ENCODE results near the gene VAV2. TPM values are rescaled to one million over a fixed set of nuclear protein-coding genes. Genes with fewer than 3 reads are reported as not detected.
A peak's percentile ranks its signal among the peaks of the same experiment; 100 is the strongest.

Gene VAV2
- total and polyA plus RNA-seq, 2 experiments from 2014 or later, result 8.1 to 28.9 TPM

DNA sequence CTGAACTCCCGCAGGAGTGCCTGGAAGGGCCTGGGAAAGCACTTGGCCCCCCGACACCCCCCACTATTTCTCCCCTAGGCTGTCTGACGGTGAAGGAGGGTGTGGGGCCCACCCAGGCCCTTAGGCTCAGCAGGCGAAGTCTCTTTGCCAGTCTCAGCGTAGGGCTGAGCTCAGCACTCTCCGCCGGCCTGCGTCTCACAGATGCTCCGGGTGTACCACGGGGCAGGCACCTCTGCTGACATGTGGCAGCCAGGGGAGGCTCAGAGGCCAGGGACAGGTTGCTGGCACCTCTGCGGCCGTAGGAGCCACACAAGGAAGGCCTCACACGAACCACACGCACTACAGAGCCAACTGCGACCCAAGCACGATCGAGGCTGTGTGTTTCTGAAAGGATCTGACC is 114.2 kb downstream of the VAV2 start:
- Mint-ChIP-seq H3K27me3 (ENCODE audit: insufficient read depth, low read depth, poor library complexity) (peaks cover 9% of the 10 kb centered on the region), H3K9me3 (no peaks in the 10 kb centered on the region; the same call in 2 of the 3 replicates), H3K4me3 (no peak overlapping the region), H3K27ac (peak overlapping the region; percentile 65; the same call in 1 of the 2 replicates), H3K36me3 (ENCODE audit: low read depth) (no peaks in the 10 kb centered on the region; the same call in 2 of the 3 replicates), H3K4me1 (peaks cover 44% of the 10 kb centered on the region)
- no peak for DNase-seq (ENCODE audit: low spot score)
- H3K4me3 ChIP-seq, result no peak overlapping the region
- H3K4me1 ChIP-seq (ENCODE audit: insufficient read depth), result no peaks in the 10 kb centered on the region
- peaks cover 46% of the 10 kb centered on the region for H3K79me2 ChIP-seq (replicated peaks; ENCODE audit: insufficient read depth)
- H4K20me1 ChIP-seq (replicated peaks; ENCODE audit: insufficient read depth), result no peaks in the 10 kb centered on the region
- no peaks in the 10 kb centered on the region for H3K27me3 ChIP-seq (ENCODE audit: insufficient read depth)
- TF ChIP-seq POLR2AphosphoS5 (IDR thresholded peaks at IDR 0.05; ENCODE audit: low read depth) (no peak), JUNB (IDR thresholded peaks at IDR 0.05; ENCODE audit: unreplicated experiment) (no peak), EZH2phosphoT487 (IDR thresholded peaks at IDR 0.05; ENCODE audit: unreplicated experiment) (no peak), NANOG (IDR thresholded peaks at IDR 0.05; ENCODE audit: borderline replicate concordance) (no peak), STAT1 (IDR thresholded peaks at IDR 0.05; ENCODE audit: unreplicated experiment) (no peak)
- TF ChIP-seq, protein P1, sequence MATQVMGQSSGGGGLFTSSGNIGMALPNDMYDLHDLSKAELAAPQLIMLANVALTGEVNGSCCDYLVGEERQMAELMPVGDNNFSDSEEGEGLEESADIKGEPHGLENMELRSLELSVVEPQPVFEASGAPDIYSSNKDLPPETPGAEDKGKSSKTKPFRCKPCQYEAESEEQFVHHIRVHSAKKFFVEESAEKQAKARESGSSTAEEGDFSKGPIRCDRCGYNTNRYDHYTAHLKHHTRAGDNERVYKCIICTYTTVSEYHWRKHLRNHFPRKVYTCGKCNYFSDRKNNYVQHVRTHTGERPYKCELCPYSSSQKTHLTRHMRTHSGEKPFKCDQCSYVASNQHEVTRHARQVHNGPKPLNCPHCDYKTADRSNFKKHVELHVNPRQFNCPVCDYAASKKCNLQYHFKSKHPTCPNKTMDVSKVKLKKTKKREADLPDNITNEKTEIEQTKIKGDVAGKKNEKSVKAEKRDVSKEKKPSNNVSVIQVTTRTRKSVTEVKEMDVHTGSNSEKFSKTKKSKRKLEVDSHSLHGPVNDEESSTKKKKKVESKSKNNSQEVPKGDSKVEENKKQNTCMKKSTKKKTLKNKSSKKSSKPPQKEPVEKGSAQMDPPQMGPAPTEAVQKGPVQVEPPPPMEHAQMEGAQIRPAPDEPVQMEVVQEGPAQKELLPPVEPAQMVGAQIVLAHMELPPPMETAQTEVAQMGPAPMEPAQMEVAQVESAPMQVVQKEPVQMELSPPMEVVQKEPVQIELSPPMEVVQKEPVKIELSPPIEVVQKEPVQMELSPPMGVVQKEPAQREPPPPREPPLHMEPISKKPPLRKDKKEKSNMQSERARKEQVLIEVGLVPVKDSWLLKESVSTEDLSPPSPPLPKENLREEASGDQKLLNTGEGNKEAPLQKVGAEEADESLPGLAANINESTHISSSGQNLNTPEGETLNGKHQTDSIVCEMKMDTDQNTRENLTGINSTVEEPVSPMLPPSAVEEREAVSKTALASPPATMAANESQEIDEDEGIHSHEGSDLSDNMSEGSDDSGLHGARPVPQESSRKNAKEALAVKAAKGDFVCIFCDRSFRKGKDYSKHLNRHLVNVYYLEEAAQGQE (IDR thresholded peaks at IDR 0.05; ENCODE audit: unreplicated experiment), result no peak
- H3K9me2 ChIP-seq (ENCODE audit: insufficient read depth), result no peaks in the 10 kb centered on the region
- H3K27ac ChIP-seq (ENCODE audit: low read depth), result no peak overlapping the region
- H3F3A ChIP-seq (replicated peaks; ENCODE audit: low read depth), result no peaks in the 10 kb centered on the region
- no peak for ATAC-seq
- no peak overlapping the region for H2AFZ ChIP-seq
- H3K4me2 ChIP-seq, result no peak overlapping the region
- no peaks in the 10 kb centered on the region for H3K36me3 ChIP-seq (ENCODE audit: insufficient read depth)

DNA sequence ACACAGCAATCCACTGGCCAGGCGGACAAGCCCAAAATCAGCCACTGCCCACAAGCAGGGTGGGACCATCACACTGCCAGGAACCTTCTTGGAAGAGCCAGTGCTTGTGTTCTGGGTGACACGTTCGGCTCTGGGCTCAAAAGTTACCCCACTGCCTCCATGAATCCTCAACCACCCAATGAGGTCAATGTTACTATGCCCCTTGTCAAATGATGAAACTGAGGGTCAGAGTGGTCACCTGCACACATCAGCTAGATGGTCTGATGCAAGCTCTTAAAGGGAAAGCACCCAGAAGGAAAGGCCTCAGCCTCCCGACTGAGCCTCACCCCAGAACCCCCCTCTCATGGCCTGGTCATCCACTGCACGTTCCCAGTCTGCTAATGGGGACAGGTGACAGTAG is 114.8 kb downstream of the VAV2 start:
- Mint-ChIP-seq H3K4me3 (no peak overlapping the region), H3K4me1 (peaks cover 39% of the 10 kb centered on the region), H3K9me3 (no peaks in the 10 kb centered on the region; the same call in 2 of the 3 replicates), H3K27ac (no peak overlapping the region), H3K36me3 (ENCODE audit: low read depth) (no peaks in the 10 kb centered on the region; the same call in 2 of the 3 replicates), H3K27me3 (ENCODE audit: insufficient read depth, low read depth, poor library complexity) (peaks cover 7% of the 10 kb centered on the region)
- Histone ChIP-seq H3K9me2 (ENCODE audit: insufficient read depth) (no peaks in the 10 kb centered on the region), H3K36me3 (ENCODE audit: insufficient read depth) (no peaks in the 10 kb centered on the region), H3F3A (replicated peaks; ENCODE audit: low read depth) (no peaks in the 10 kb centered on the region), H3K27ac (ENCODE audit: low read depth) (no peak overlapping the region), H2AFZ (no peak overlapping the region), H3K4me2 (no peak overlapping the region), H3K4me3 (no peak overlapping the region), H4K20me1 (replicated peaks; ENCODE audit: insufficient read depth) (no peaks in the 10 kb centered on the region), H3K27me3 (ENCODE audit: insufficient read depth) (no peaks in the 10 kb centered on the region), H3K79me2 (replicated peaks; ENCODE audit: insufficient read depth) (peaks cover 46% of the 10 kb centered on the region), H3K4me1 (ENCODE audit: insufficient read depth) (no peaks in the 10 kb centered on the region)
- no peak for DNase-seq (ENCODE audit: low spot score)
- no peak for ATAC-seq
- TF ChIP-seq NANOG (IDR thresholded peaks at IDR 0.05; ENCODE audit: borderline replicate concordance) (no peak), POLR2AphosphoS5 (IDR thresholded peaks at IDR 0.05; ENCODE audit: low read depth) (no peak), JUNB (IDR thresholded peaks at IDR 0.05; ENCODE audit: unreplicated experiment) (no peak), STAT1 (IDR thresholded peaks at IDR 0.05; ENCODE audit: unreplicated experiment) (no peak), ETS1 (IDR thresholded peaks at IDR 0.05) (no peak), CTCF (conservative IDR thresholded peaks at IDR 0.05; ENCODE audit: low read depth in 2 of 2) (no peak), ZNF462 (CRISPR knock-in tag; IDR thresholded peaks at IDR 0.05) (no peak)

All from GM23338 (cell line).